IMR-90 (cell line): ENCODE results near the gene PAAF1. TPM values are rescaled to one million over a fixed set of nuclear protein-coding genes. Genes with fewer than 3 reads are reported as not detected.

Experiments used
- ATAC-seq: fragments of 200-7000 bp; cut with Tn5 transposase; 2 replicates; pipeline ENCODE4 v1.9.1; 2020; ENCODE audit warnings: low read depth, mild to moderate bottlenecking, moderate library complexity
- BruUV-seq: library from RNA; stranded (reverse); fragments of 400-500 nt; replicated peaks from 2 replicates; lab custom pipeline; 2021; lab: Mats Ljungman, UMichigan
- CTCF ChIA-PET: fragments of 300-600 bp; formaldehyde crosslinking; extraction: SDS; loops from one replicate; lab custom pipeline; 2021; ENCODE audit warnings: antibody characterized with exemption; lab: Yijun Ruan, JAX
- POLR2A ChIA-PET: fragments of 300-600 bp; sonication (Branson Sonifier 250); formaldehyde crosslinking; loops from one replicate; lab custom pipeline; 2022; ENCODE audit warnings: antibody characterized with exemption; ENCODE audit not compliant: unreplicated experiment; lab: Charles Lee
- DNase-seq: peaks from one replicate; pipeline ENCODE4 v3.0.0; 2013
- H2AFZ ChIP-seq: replicated peaks from 2 replicates; pipeline ENCODE3; 2013; ENCODE audit warnings: low read length, mild to moderate bottlenecking; ENCODE audit not compliant: poor library complexity
- H2AK5ac ChIP-seq: 2 replicates; pipeline ENCODE4 v1.6.1; 2013; ENCODE audit warnings: low read depth, low read length, inconsistent platforms
- H2AK9ac ChIP-seq: replicated peaks from 2 replicates; pipeline ENCODE3; 2013; ENCODE audit warnings: mild to moderate bottlenecking, low read depth, low read length, moderate library complexity; ENCODE audit not compliant: poor library complexity
- H2BK120ac ChIP-seq: 2 replicates; pipeline ENCODE4 v1.6.1; 2013; ENCODE audit warnings: low read depth, low read length, inconsistent platforms
- H2BK15ac ChIP-seq: 3 replicates; pipeline ENCODE4 v1.6.1; 2013; ENCODE audit warnings: low read depth, low read length, inconsistent platforms
- H2BK20ac ChIP-seq: 2 replicates; pipeline ENCODE4 v1.6.1; 2013; ENCODE audit warnings: low read depth, mild to moderate bottlenecking, inconsistent platforms, low read length, moderate library complexity
- H2BK5ac ChIP-seq: 2 replicates; pipeline ENCODE4 v1.6.1; 2013; ENCODE audit warnings: mild to moderate bottlenecking, low read depth, low read length, inconsistent platforms; ENCODE audit not compliant: poor library complexity, severe bottlenecking
- H3K14ac ChIP-seq: replicated peaks from 2 replicates; pipeline ENCODE4 v1.6.1; 2013; ENCODE audit warnings: low read depth, low read length, inconsistent platforms
- H3K18ac ChIP-seq: 2 replicates; pipeline ENCODE4 v1.6.1; 2013; ENCODE audit warnings: low read depth, low read length, control low read depth
- H3K23ac ChIP-seq: 2 replicates; pipeline ENCODE4 v1.6.1; 2013; ENCODE audit warnings: low read depth, low read length, inconsistent platforms
- H3K27ac ChIP-seq: 2 replicates; pipeline ENCODE4 v1.5.1; 2013; ENCODE audit warnings: mild to moderate bottlenecking, control low read depth, low read length; ENCODE audit not compliant: insufficient read depth
- H3K27me3 ChIP-seq: 2 replicates; pipeline ENCODE4 v1.6.1; 2013; ENCODE audit warnings: low read length; ENCODE audit not compliant: control insufficient read depth, insufficient read depth
- H3K36me3 ChIP-seq: 2 replicates; pipeline ENCODE4 v1.6.1; 2013; ENCODE audit warnings: low read length, mixed read lengths; ENCODE audit not compliant: control insufficient read depth, insufficient read depth
- H3K4ac ChIP-seq: 2 replicates; pipeline ENCODE4 v1.6.1; 2013; ENCODE audit warnings: low read depth, low read length, inconsistent platforms
- H3K4me1 ChIP-seq: 2 replicates; pipeline ENCODE4 v1.6.1; 2013; ENCODE audit warnings: low read length, mixed read lengths; ENCODE audit not compliant: control insufficient read depth, insufficient read depth
- H3K4me2 ChIP-seq: 2 replicates; pipeline ENCODE4 v1.6.1; 2013; ENCODE audit warnings: low read depth, mild to moderate bottlenecking, control low read depth, low read length, moderate library complexity
- H3K4me3 ChIP-seq: 2 replicates; pipeline ENCODE4 v1.5.1; 2013; ENCODE audit warnings: low read depth, mild to moderate bottlenecking, control low read depth, low read length, moderate library complexity; ENCODE audit not compliant: insufficient read depth
- H3K56ac ChIP-seq: 2 replicates; pipeline ENCODE4 v1.6.1; 2013; ENCODE audit warnings: low read length, inconsistent platforms; ENCODE audit not compliant: insufficient read depth; ENCODE audit errors: extremely low read depth
- H3K79me1 ChIP-seq, 2 experiments: 2 replicates each; pipeline ENCODE4 v1.6.1; 2013; ENCODE audit warnings: low read length in 2 of 2, inconsistent platforms in 1 of 2, low read depth in 1 of 2
- H3K9ac ChIP-seq: 2 replicates; pipeline ENCODE4 v1.6.1; 2013; ENCODE audit warnings: low read depth, low read length, control low read depth
- H3K9me1 ChIP-seq: 2 replicates; pipeline ENCODE4 v1.6.1; 2013; ENCODE audit warnings: low read length, inconsistent platforms; ENCODE audit not compliant: insufficient read depth
- H3K9me3 ChIP-seq: 2 replicates; pipeline ENCODE4 v1.6.1; 2013; ENCODE audit warnings: low read length; ENCODE audit not compliant: control insufficient read depth, insufficient read depth
- H4K20me1 ChIP-seq: 2 replicates; pipeline ENCODE4 v1.6.1; 2013; ENCODE audit warnings: low read length, inconsistent platforms; ENCODE audit not compliant: insufficient read depth
- H4K5ac ChIP-seq: 2 replicates; pipeline ENCODE4 v1.6.1; 2013; ENCODE audit warnings: mild to moderate bottlenecking, low read depth, low read length, control low read depth
- H4K8ac ChIP-seq, 2 experiments: 2 replicates each; pipeline ENCODE4 v1.6.1; 2013; ENCODE audit warnings: low read depth in 2 of 2, low read length in 2 of 2, control low read depth in 1 of 2, inconsistent platforms in 1 of 2
- H4K91ac ChIP-seq: 2 replicates; pipeline ENCODE4 v1.6.1; 2013; ENCODE audit warnings: low read depth, low read length, inconsistent platforms; ENCODE audit not compliant: insufficient read depth
- MAFK ChIP-seq: IDR thresholded peaks from 2 replicates; pipeline ENCODE4 v1.6.1; 2012; ENCODE audit warnings: low read depth, low read length, improper control_type of control experiment
- MXI1 ChIP-seq: IDR thresholded peaks from 2 replicates; pipeline ENCODE4 v1.6.1; 2012; ENCODE audit warnings: low read depth, mild to moderate bottlenecking, low read length, moderate library complexity, borderline replicate concordance
- WGBS, 2 experiments: methylation state at CpG; one replicate each; pipeline versions ENCODE4 v1.1.5 to v1.1.7; 2013; ENCODE audit warnings: missing lambda C conversion rate in 2 of 2; ENCODE audit not compliant: insufficient read length in 1 of 2; ENCODE audit errors: extremely low coverage in 2 of 2; 5-methylcytosine and 5-hydroxymethylcytosine counted together
- dilution Hi-C: fragments of 300-500 bp; cut with HindIII; formaldehyde crosslinking; loops from one replicate; pipeline ENCODE4 v1.14.3; 2018; ENCODE audit warnings: low sequenced_read_pairs; ENCODE audit not compliant: unreplicated experiment
- in situ Hi-C: fragments of 300-500 bp; cut with MboI; formaldehyde crosslinking; loops from 3 replicates; pipeline ENCODE4 v1.14.3; 2019; ENCODE audit warnings: low sequenced_read_pairs, inconsistent platforms, mixed read lengths
- intact Hi-C: fragments of 100-400 bp; cut with micrococcal nuclease; formaldehyde crosslinking; loops from 2 replicates; pipeline ENCODE4 v1.10.0; 2022
- polyA plus RNA-seq, 3 experiments: library from polyadenylated mRNA; depleted of rRNA; stranded (reverse); fragments of >200 nt; gene quantifications; 2 replicates each; pipeline ENCODE4 v1.2.3, GENCODE V29; 2012; ENCODE audit warnings: low replicate concordance in 1 of 3
- total RNA-seq: library from RNA; depleted of rRNA; stranded (reverse); fragments of >200 nt; gene quantifications from 2 replicates; pipeline ENCODE4 v1.2.3, GENCODE V29; 2012

The PAAF1 gene
- total and polyA plus RNA-seq, 2 of the 4 experiments (the other 2 are of a cell fraction), result 15.1 to 16.4 TPM

DNA sequence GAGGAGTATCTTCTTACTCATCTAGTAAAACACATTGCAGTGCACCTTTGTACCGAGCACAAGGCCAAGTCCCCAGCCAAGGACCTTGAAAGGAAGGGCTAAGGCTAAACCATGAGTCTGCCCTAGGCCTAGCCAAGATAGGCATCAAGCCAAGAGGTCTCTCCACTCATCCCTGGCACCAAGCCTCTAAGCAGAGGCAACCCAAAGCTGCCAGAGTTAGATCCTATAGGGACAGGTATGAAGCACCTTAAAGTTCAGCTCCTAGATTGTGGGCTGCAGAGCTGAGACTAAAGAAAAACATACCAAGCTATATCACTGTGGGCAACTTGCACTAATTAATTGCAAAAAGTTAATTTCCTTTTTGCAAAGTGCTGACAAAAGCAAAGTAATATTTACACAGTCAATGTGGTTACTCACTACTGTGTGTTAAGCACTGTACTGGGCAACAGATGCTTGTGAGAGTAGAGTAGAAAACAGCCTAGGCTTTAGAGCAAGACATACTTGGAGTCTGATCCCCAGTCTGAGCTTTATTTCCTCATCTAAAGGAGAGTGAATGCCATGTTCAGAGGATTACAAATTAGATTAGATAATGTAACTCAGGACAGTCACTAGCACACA, 7.4 kb upstream of the PAAF1 start:
- CTCF ChIA-PET, result interaction anchor here (0.6 kb wide), 2 partner anchors 31 to 44 kb away, joined by 3 read pairs; no protein-coding TSS in a partner anchor
- no peak for ATAC-seq

More for the DNA sequence above, 7.4 kb upstream of the PAAF1 start:
- Histone ChIP-seq H3K9ac (no peak overlapping the region), H4K20me1 (peaks cover 9% of the 10 kb centered on the region; the same call in 1 of the 2 replicates), H3K27ac (no peak overlapping the region), H2BK5ac (no peak overlapping the region), H2AK5ac (no peak overlapping the region), H3K4me3 (no peak overlapping the region), H3K4ac (no peak overlapping the region), H2BK120ac (no peak overlapping the region), H2AFZ (no peak overlapping the region), H3K4me2 (no peak overlapping the region), H3K36me3 (peaks cover 15% of the 10 kb centered on the region), H2BK15ac (no peak overlapping the region), H4K91ac (no peak overlapping the region), H4K8ac (no peak overlapping the region), H3K9me1 (peaks cover 8% of the 10 kb centered on the region), H2AK9ac (no peak overlapping the region), H4K5ac (no peak overlapping the region), H3K23ac (0 out of 2 replicates have a peak overlapping the region, but pooled peaks have one; percentile 50), H3K56ac (no peak overlapping the region), H3K79me1 (peaks cover 3 to 29% of the 10 kb centered on the region in 2 experiments), H3K18ac (no peak overlapping the region), H3K27me3 (no peaks in the 10 kb centered on the region), H2BK20ac (no peak overlapping the region), H3K14ac (no peak overlapping the region), H3K9me3 (no peaks in the 10 kb centered on the region), H3K4me1 (peaks cover 5% of the 10 kb centered on the region)
- intact Hi-C loops (no loop called here), in situ Hi-C loops (no loop called here), dilution Hi-C loops (no loop called here)
- WGBS, 2 experiments, result no CpG with 5 or more reads among the region's 1 CpG
- no TSS peak for BruUV-seq
- DNase-seq, result peak; percentile 6
- POLR2A ChIA-PET, result no interaction called here
- TF ChIP-seq MAFK (0 out of 2 replicates have a peak, but pooled peaks have one; percentile 16), MXI1 (no peak)
